RPMI7951 (cell line): Measurements from ENCODE around the gene AWAT2. TPM values are rescaled to one million over a fixed set of nuclear protein-coding genes. Genes with fewer than 3 reads are reported as not detected.
A peak's percentile ranks its signal among the peaks of the same experiment; 100 is the strongest.

Experiments used
- DNase-seq: peaks from one replicate; pipeline ENCODE4 v3.0.0-alpha.2; 2012; ENCODE audit warnings: low read depth
- total RNA-seq: library from RNA; depleted of rRNA; stranded (reverse); fragments of >200 nt; shearing (Covaris generic); gene quantifications from 2 replicates; pipeline ENCODE4 v1.2.3, GENCODE V29; 2014

AWAT2 gene
- total RNA-seq, 1 experiment from 2014 or later = not detected

- DNase-seq = no peak
Observed at GRCh38 chrX:70042399-70043371, 7.1 kb downstream of the AWAT2 start.

GRCh38 chrX:70041993-70042392 is 7.7 kb downstream of the AWAT2 start:
- DNase-seq = no peak

GRCh38 chrX:70039758-70040157 is 10.0 kb downstream of the AWAT2 start:
- no peak for DNase-seq

- no peak for DNase-seq
Observed at GRCh38 chrX:70038951-70039350, 10.8 kb downstream of the AWAT2 start.

GRCh38 chrX:70038515-70038914 is 11.2 kb downstream of the AWAT2 start:
- DNase-seq = no peak

GRCh38 chrX:70034646-70035045 is 15.1 kb downstream of the AWAT2 start:
- DNase-seq = no peak

GRCh38 chrX:70033348-70034051 is 16.2 kb downstream of the AWAT2 start:
- DNase-seq = peak; percentile 14

GRCh38 chrX:70032792-70033191 is 16.9 kb downstream of the AWAT2 start:
- no peak for DNase-seq

- peak; percentile 50 for DNase-seq
Observed at GRCh38 chrX:70030301-70030767, 19.4 kb downstream of the AWAT2 start.

GRCh38 chrX:70029863-70030262 is 19.9 kb downstream of the AWAT2 start:
- no peak for DNase-seq

- DNase-seq = no peak
Observed at GRCh38 chrX:70026851-70027200, 22.9 kb downstream of the AWAT2 start.

- DNase-seq = peak; percentile 16
Observed at GRCh38 chrX:70026112-70026850, 23.5 kb downstream of the AWAT2 start.

- peak; percentile 16 for DNase-seq
Observed at GRCh38 chrX:70025464-70025863, 24.3 kb downstream of the AWAT2 start.

GRCh38 chrX:70022616-70023015 is 27.1 kb downstream of the AWAT2 start:
- no peak for DNase-seq

- DNase-seq = no peak
Observed at GRCh38 chrX:70016513-70016912, 33.2 kb downstream of the AWAT2 start.

- no peak for DNase-seq
Observed at GRCh38 chrX:70013466-70014381, 36.0 kb downstream of the AWAT2 start.

- DNase-seq = no peak
Observed at GRCh38 chrX:70012756-70013155, 37.0 kb downstream of the AWAT2 start.

GRCh38 chrX:70009970-70010369 is 39.8 kb downstream of the AWAT2 start:
- no peak for DNase-seq

- DNase-seq = no peak
Observed at GRCh38 chrX:70009049-70009448, 40.7 kb downstream of the AWAT2 start.

GRCh38 chrX:70007946-70008345 is 41.8 kb downstream of the AWAT2 start:
- DNase-seq = no peak

- DNase-seq = no peak
Observed at GRCh38 chrX:70001708-70002341, 47.9 kb downstream of the AWAT2 start.
